HFF-Myc (cell line): ENCODE data around the gene HDLBP.
"Not testable (repeated sequence)": the region's sequence is repeated elsewhere in the genome, so short reads cannot be mapped to it uniquely, and the experiment has no call there.

Experiments
- DNase-seq: peaks from one replicate; pipeline ENCODE4 v3.0.0-alpha.2; 2011; ENCODE audit warnings: low read depth; ENCODE audit errors: extremely low read depth
- H3K4me3 ChIP-seq: replicated peaks from 2 replicates; pipeline ENCODE4 v1.5.1; 2011; ENCODE audit warnings: low read depth, mild to moderate bottlenecking, control low read depth, low read length
- CTCF ChIP-seq: IDR thresholded peaks from 2 replicates; pipeline ENCODE4 v1.5.1; 2012; ENCODE audit warnings: mild to moderate bottlenecking, low read depth, low read length, control low read depth; ENCODE audit errors: missing control alignments

The HDLBP gene

GRCh38 chr2:241200822-241201395, 114.6 kb downstream of the HDLBP start:
- no peak for DNase-seq
- no peak overlapping the region for H3K4me3 ChIP-seq
- TF ChIP-seq CTCF = no peak

GRCh38 chr2:241199897-241200821, 115.3 kb downstream of the HDLBP start:
- no peak for TF ChIP-seq CTCF
- no peak overlapping the region for H3K4me3 ChIP-seq
- DNase-seq = no peak

- H3K4me3 ChIP-seq = no peak overlapping the region
- no peak for TF ChIP-seq CTCF
- no peak for DNase-seq
These were observed 116.2 kb downstream of the HDLBP start for GRCh38 chr2:241199286-241199685.

- TF ChIP-seq CTCF = no peak
- no peak overlapping the region for H3K4me3 ChIP-seq
- DNase-seq = no peak
These were observed 116.8 kb downstream of the HDLBP start for GRCh38 chr2:241198381-241199279.

- no peak for TF ChIP-seq CTCF
- no peak overlapping the region for H3K4me3 ChIP-seq
- DNase-seq = no peak
These were observed 117.5 kb downstream of the HDLBP start for GRCh38 chr2:241197947-241198346.

- not testable (repeated sequence) for H3K4me3 ChIP-seq, DNase-seq
These were observed 118.2 kb downstream of the HDLBP start for GRCh38 chr2:241197246-241197645.
